ENCODE measurements around the gene PAIP2. TPM values are rescaled to one million over a fixed set of nuclear protein-coding genes. Genes with fewer than 3 reads are reported as not detected.

The PAIP2 gene
- total RNA-seq, 2 donors from 2014 or later = 105 to 119 TPM

- H3K9me3 ChIP-seq = no peaks in the 10 kb centered on the region
- no peaks in the 10 kb centered on the region for H3K36me3 ChIP-seq
- no peak overlapping the region for H3K4me3 ChIP-seq
- H3K27ac ChIP-seq = peak overlapping the region; percentile 67 to 83
- intact Hi-C loops (cut with DNase I) = no loop called here
- DNase-seq (ENCODE audit: low spot score) = no peak
- WGBS = 87% methylated on average over 10 of the region's 10 CpGs
- H3K27me3 ChIP-seq (replicated peaks; ENCODE audit: insufficient read depth) = no peaks in the 10 kb centered on the region
- TF ChIP-seq CTCF (IDR thresholded peaks at IDR 0.05) (no peak), POLR2A (IDR thresholded peaks at IDR 0.05) (no peak), POLR2AphosphoS5 (IDR thresholded peaks at IDR 0.05) (no peak)
- peaks cover 40% of the 10 kb centered on the region for H3K4me1 ChIP-seq (replicated peaks)
Observed at GRCh38 chr5:139390639-139391569, 49.2 kb downstream of the PAIP2 start.

- Histone ChIP-seq H3K36me3 (no peaks in the 10 kb centered on the region), H3K4me1 (replicated peaks) (peaks cover 40% of the 10 kb centered on the region), H3K27ac (peak overlapping the region; percentile 67 to 83), H3K4me3 (peak overlapping the region; percentile 30 to 39), H3K27me3 (replicated peaks; ENCODE audit: insufficient read depth) (no peaks in the 10 kb centered on the region), H3K9me3 (no peaks in the 10 kb centered on the region)
- TF ChIP-seq CTCF (IDR thresholded peaks at IDR 0.05) (no peak), POLR2AphosphoS5 (IDR thresholded peaks at IDR 0.05) (no peak), POLR2A (IDR thresholded peaks at IDR 0.05) (no peak)
- 58% methylated on average over 33 of the region's 33 CpGs for WGBS
- intact Hi-C loops (cut with DNase I) = no loop called here
- no peak for DNase-seq (ENCODE audit: low spot score)
Observed at GRCh38 chr5:139391570-139392323, 50.1 kb downstream of the PAIP2 start.

- Histone ChIP-seq H3K4me1 (replicated peaks) (peaks cover 40% of the 10 kb centered on the region), H3K36me3 (no peaks in the 10 kb centered on the region), H3K27me3 (replicated peaks; ENCODE audit: insufficient read depth) (no peaks in the 10 kb centered on the region), H3K9me3 (no peaks in the 10 kb centered on the region), H3K4me3 (peak overlapping the region; percentile 30 to 39), H3K27ac (peak overlapping the region; percentile 67 to 83)
- DNase-seq (ENCODE audit: low spot score) = no peak
- TF ChIP-seq POLR2A (IDR thresholded peaks at IDR 0.05) = no peak
- TF ChIP-seq CTCF (IDR thresholded peaks at IDR 0.05) = no peak
- no peak for TF ChIP-seq POLR2AphosphoS5 (IDR thresholded peaks at IDR 0.05)
- intact Hi-C loops (cut with DNase I) = no loop called here
- 20% methylated on average over 36 of the region's 36 CpGs for WGBS
Observed at GRCh38 chr5:139392324-139392677, 50.6 kb downstream of the PAIP2 start.

GRCh38 chr5:139392678-139393496 is 51.2 kb downstream of the PAIP2 start:
- 10% methylated on average over 49 of the region's 77 CpGs for WGBS
- DNase-seq (ENCODE audit: low spot score) = peak; percentile 55
- H3K4me1 ChIP-seq (replicated peaks) = peaks cover 36% of the 10 kb centered on the region
- peak overlapping the region; percentile 30 to 39 for H3K4me3 ChIP-seq
- no peaks in the 10 kb centered on the region for H3K9me3 ChIP-seq
- no peaks in the 10 kb centered on the region for H3K36me3 ChIP-seq
- H3K27me3 ChIP-seq (replicated peaks; ENCODE audit: insufficient read depth) = no peaks in the 10 kb centered on the region
- TF ChIP-seq POLR2A (IDR thresholded peaks at IDR 0.05) (no peak), CTCF (IDR thresholded peaks at IDR 0.05) (peak in 3 of 4 experiments; percentile 55 to 89 (median 76))
- intact Hi-C loops (cut with DNase I) = no loop called here
- H3K27ac ChIP-seq = peak overlapping the region; percentile 67 to 83

Measured in prostate gland (tissue), 2 donors.